Medulla oblongata (tissue), 1 donor: ENCODE data around the gene SLC35F6.

ENCODE experiments used
- DNase-seq: peaks from one replicate; pipeline ENCODE4 v3.0.0-alpha.2; 2015; ENCODE audit errors: extremely low spot score

Gene SLC35F6

DNA sequence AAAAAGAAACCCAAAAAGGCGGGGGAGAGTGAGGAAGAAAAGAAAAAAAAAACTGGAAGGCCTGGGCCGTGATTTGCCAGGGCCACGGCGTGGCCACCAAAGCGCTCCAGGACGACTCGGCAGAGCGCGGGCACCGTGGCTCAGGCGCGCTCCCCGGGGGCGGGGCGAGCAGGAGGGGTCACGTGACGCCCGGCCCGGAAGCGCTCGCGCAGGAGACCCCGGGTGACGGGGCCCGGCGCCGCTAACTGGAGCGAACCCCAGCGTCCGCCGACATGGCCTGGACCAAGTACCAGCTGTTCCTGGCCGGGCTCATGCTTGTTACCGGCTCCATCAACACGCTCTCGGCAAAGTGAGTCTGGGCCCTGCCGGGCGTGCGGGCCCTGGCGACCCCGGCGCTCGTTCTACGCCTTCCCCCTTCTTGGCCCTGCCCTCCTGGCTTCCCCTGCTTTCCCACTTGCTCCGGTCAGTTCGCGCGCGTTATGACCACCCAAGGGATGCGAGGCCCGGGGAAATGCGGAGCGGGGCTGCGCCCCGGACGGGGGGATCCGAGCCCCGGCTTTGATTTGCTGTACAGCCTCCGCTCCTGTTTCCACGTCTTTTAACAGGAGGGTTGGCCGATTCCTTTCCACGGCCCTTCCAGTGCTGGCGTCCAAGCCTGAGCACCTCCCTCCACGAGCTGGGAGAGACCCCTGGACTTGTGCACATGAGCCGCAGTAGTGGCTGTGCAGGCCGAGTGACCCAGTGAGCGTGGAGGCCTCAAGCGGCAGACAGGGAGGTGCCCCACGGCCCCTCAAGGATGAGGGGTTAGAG, at the start of gene SLC35F6:
SLC35F6 (plus strand) TSS at position 207 of the 810 bp plus-strand sequence; CDS start at position 273, 66 bp downstream.
- peak; percentile 85 for DNase-seq

- no peak for DNase-seq
Measured at GRCh38 chr2:26715528-26716270, 48.4 kb upstream of the SLC35F6 start.

DNA sequence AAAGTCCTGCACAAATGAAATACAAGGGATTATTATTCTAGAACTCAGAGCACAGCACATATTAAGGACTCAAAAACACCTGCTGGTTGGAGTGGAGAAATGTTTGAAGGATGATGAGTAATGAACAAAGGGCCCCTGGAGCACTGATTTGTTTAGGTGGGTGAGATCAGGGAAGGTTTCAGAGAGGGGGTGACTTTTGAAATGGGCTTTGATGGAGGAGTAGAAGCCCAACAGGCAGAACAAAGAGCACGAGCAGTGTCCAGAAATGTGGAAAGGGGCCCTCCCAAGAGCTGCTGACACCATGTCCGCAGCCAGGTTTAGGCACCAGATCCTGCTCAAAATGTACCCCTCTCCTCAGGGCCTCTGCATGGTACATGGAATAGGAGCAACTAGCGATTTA, 47.7 kb upstream of the SLC35F6 start:
- DNase-seq: no peak

GRCh38 chr2:26716769-26717168, 47.3 kb upstream of the SLC35F6 start:
- DNase-seq: no peak

- DNase-seq: no peak
Measured at GRCh38 chr2:26717362-26717761, 46.7 kb upstream of the SLC35F6 start.

DNA sequence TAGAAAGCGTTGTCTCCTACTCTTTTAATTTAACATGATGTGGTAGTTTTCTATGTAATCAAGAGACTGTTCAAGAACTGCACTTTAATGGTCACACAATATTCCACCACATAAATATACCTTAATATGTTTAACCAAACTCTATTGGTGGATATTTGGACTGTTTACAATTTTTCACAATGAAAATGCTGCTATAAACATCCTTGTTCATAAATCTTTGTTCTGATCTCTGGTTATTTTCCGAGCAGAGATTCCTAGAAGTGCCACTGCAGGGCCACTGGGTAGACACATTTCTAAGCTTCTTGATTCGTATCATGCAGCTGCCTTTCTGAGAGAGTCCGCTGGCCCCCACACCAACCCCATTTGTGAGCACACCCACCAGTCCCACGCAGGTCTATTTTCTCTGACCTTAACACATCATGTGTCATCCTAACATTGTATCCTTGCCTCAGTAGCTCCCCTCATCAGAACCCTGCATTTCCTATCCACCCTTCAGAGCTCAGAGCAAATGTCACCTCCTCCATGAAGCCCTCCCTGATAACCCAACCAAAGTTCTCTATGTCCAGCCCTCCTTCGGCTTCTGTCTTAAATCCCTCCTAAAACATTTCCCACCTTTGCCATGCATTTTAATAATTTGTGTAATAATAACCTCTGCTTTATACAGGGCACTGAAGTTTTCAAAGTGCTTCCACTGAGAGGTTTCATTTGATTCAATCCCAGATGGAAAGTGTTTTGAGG, 45.0 kb upstream of the SLC35F6 start:
- DNase-seq: no peak

GRCh38 chr2:26720322-26721114, 43.6 kb upstream of the SLC35F6 start:
- peak; percentile 65 for DNase-seq

GRCh38 chr2:26721115-26722032, 42.7 kb upstream of the SLC35F6 start:
- no peak for DNase-seq

- DNase-seq: no peak
Measured at GRCh38 chr2:26722328-26722727, 41.8 kb upstream of the SLC35F6 start.

DNA sequence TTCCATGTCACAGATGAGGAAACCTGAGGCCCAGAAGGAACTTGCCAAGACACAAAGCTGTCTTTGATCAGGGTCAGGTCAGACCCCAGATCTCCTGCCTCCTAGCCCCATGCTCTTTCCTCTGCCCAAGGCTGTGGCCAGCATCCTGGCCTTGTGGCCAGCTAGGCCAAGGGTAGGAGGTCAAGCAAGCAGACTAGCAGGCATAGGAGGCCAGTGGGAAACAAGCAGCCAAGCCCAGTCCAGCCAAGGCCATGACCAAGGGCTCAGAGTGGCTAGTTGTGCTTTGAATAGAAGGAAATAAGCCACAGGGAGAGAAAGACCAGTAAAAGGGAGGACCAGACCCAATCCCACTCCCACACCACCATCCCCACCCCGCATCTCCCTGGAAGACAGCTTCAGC, 41.2 kb upstream of the SLC35F6 start:
- no peak for DNase-seq

- no peak for DNase-seq
Measured at GRCh38 chr2:26723475-26723874, 40.6 kb upstream of the SLC35F6 start.

- no peak for DNase-seq
Measured at GRCh38 chr2:26723991-26724750, 39.9 kb upstream of the SLC35F6 start.

DNA sequence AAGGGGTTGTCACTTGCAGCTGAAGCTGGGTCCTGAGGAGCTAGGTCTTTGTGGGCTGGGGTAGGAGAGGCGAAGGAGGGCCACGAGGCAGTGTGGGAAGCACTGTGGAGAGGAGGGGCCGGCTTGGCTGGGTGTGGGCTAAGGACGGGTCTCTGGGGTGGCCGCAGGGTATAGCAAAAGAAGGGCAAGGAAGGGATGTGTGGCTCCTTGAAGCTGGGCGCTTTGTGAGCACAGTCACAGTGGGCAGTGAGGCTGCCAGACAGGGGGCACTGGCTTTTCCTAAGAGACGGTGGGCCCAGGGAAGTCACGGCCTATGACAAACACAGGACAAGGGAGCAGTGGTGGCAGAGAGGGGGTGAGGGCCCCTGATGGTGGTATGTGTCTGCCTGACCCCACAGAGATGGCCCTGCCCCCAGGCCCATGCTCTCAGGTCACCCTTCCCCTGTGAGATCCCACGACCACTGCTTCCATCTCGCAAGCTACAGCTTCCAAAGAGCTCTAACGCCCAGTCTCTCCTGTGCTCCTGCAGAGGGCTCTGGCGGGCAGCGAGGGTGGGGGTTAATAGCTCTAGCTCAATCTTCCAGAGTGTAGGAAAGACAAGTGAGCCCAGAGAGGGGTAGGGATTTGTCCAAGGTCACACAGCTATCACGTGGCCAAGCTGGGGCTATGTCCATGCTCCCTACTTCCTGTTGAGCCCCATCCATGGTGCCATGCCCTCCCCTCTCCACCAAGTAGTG, 39.1 kb upstream of the SLC35F6 start:
- DNase-seq: no peak

GRCh38 chr2:26725521-26725820, 38.6 kb upstream of the SLC35F6 start:
- DNase-seq: no peak

DNA sequence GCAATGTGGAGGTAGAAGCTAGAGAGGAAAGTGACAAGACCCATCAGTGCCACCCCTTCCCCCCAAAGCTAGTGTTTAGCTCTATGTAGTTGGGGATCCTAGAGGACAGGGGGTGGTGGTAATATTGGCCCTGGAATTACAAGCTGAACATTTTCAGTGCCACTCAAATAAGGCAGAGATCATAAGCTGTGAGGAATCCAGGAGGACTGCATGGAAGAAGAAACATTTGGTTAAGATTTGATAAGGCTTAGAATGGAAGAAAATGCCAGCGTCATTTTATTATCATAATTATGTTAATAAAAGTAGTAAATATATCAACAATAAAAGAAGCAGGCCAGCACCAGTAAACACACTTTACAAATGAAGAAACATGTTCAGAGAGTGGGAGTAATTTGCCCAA, 37.9 kb upstream of the SLC35F6 start:
- no peak for DNase-seq

GRCh38 chr2:26727641-26728561, 36.2 kb upstream of the SLC35F6 start:
- no peak for DNase-seq

DNA sequence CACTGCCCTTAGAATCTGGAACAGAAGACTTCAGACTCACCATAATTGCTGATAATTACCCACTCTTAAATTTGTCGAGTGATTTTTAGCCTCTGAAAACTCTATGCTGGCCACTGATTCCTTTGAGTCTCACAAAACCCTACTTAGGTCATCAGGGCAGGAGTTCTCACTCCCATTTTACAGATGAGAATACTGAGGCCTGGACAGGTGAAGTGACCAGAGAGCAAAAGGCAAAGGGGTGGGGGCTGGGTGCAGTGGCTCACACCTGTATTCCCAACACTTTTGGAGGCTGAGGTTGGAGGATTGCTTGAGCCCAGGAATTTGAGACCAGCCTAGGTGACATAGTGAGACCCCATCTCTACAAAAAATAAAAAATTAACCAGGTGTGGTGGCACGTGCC, 34.8 kb upstream of the SLC35F6 start:
- DNase-seq: no peak
